ENCODE data around the gene AOC3.

AOC3 gene

GRCh38 chr17:42850954-42851353 is at the start of gene AOC3:
Gene AOC3 (plus strand): TSS chr17:42851199. CDS start chr17:42851344, 145 bp downstream.
- DNase-seq: peak; percentile 60

GRCh38 chr17:42803074-42803883 is 47.7 kb upstream of the AOC3 start:
- no peak for DNase-seq

- peak; percentile 16 for DNase-seq
Measured at GRCh38 chr17:42804918-42805367, 46.1 kb upstream of the AOC3 start.

GRCh38 chr17:42806249-42806648 is 44.8 kb upstream of the AOC3 start:
- no peak for DNase-seq

- DNase-seq: peak; percentile 19
Measured at GRCh38 chr17:42809250-42809649, 41.7 kb upstream of the AOC3 start.

- no peak for DNase-seq
Measured at GRCh38 chr17:42814633-42815399, 36.2 kb upstream of the AOC3 start.

GRCh38 chr17:42817866-42818265 is 33.1 kb upstream of the AOC3 start:
- DNase-seq: no peak

- no peak for DNase-seq
Measured at GRCh38 chr17:42818379-42818778, 32.6 kb upstream of the AOC3 start.

GRCh38 chr17:42819939-42820535 is 31.0 kb upstream of the AOC3 start:
- peak; percentile 89 for DNase-seq

GRCh38 chr17:42821176-42821575 is 29.8 kb upstream of the AOC3 start:
- DNase-seq: no peak

- no peak for DNase-seq
Measured at GRCh38 chr17:42827472-42827871, 23.5 kb upstream of the AOC3 start.

- DNase-seq: no peak
Measured at GRCh38 chr17:42830971-42831370, 20.0 kb upstream of the AOC3 start.

- DNase-seq: no peak
Measured at GRCh38 chr17:42832213-42832933, 18.6 kb upstream of the AOC3 start.

- peak; percentile 97 for DNase-seq
Measured at GRCh38 chr17:42832934-42833766, 17.8 kb upstream of the AOC3 start, which contains the start of gene PSME3. Gene PSME3 (plus strand): TSS chr17:42833397. CDS start chr17:42833632, 235 bp downstream.

- no peak for DNase-seq
Measured at GRCh38 chr17:42833767-42834422, 17.1 kb upstream of the AOC3 start.

- no peak for DNase-seq
Measured at GRCh38 chr17:42835732-42836131, 15.3 kb upstream of the AOC3 start.

- DNase-seq: no peak
Measured at GRCh38 chr17:42841975-42842685, 8.9 kb upstream of the AOC3 start.

GRCh38 chr17:42843358-42843934 is 7.6 kb upstream of the AOC3 start:
- DNase-seq: peak; percentile 79

GRCh38 chr17:42844271-42844670 is 6.7 kb upstream of the AOC3 start, which contains the start of gene AOC2:
Gene AOC2 (plus strand): TSS chr17:42844580. CDS start chr17:42844627, 47 bp downstream.
- DNase-seq: no peak
